SK-N-SH treated with all-trans-retinoic acid at 6 μM for 48 hours (cell line): ENCODE results near the gene CBY1.

Experiments
- ATAC-seq: fragments of 200-7000 bp; cut with Tn5 transposase; 3 replicates; pipeline ENCODE4 v1.9.1; 2020; ENCODE audit warnings: mild to moderate bottlenecking, moderate library complexity
- ARNTL ChIP-seq: fragments of 450-650 bp; formaldehyde crosslinking; IDR thresholded peaks from 2 replicates; pipeline ENCODE4 v1.5.0; 2020; ENCODE audit warnings: low read depth, mild to moderate bottlenecking, moderate library complexity, borderline replicate concordance
- SNAI2 ChIP-seq: fragments of 250-450 bp; sonication (Bioruptor Pico); IDR thresholded peaks from 2 replicates; pipeline ENCODE4 v1.5.0; 2020; ENCODE audit warnings: mild to moderate bottlenecking, moderate library complexity
- TCF4 ChIP-seq: fragments of 250-450 bp; sonication (Bioruptor Pico); IDR thresholded peaks from 2 replicates; pipeline ENCODE4 v1.8.0; 2021; ENCODE audit warnings: mild to moderate bottlenecking, moderate library complexity, borderline replicate concordance
- ZFP30 ChIP-seq: fragments of 450-650 bp; formaldehyde crosslinking; IDR thresholded peaks from 2 replicates; pipeline ENCODE4 v1.5.0; 2022; ENCODE audit warnings: mild to moderate bottlenecking, moderate library complexity
- ZNF70 ChIP-seq: fragments of 450-650 bp; formaldehyde crosslinking; IDR thresholded peaks from 2 replicates; pipeline ENCODE4 v1.5.0; 2020; ENCODE audit warnings: mild to moderate bottlenecking, moderate library complexity
- ZNF8 ChIP-seq: fragments of 450-650 bp; formaldehyde crosslinking; IDR thresholded peaks from 2 replicates; pipeline ENCODE4 v1.5.0; 2020; ENCODE audit warnings: mild to moderate bottlenecking, moderate library complexity

The CBY1 gene

GRCh38 chr22:38721551-38721950 lies 65.1 kb downstream of the CBY1 start:
- TF ChIP-seq SNAI2 (CRISPR knock-in tag), result no peak
- TF ChIP-seq ZNF70, result no peak
- TF ChIP-seq ARNTL, result no peak
- TF ChIP-seq ZNF8 (CRISPR knock-in tag), result no peak
- no peak for TF ChIP-seq TCF4 (CRISPR knock-in tag)
- TF ChIP-seq ZFP30 (CRISPR knock-in tag), result no peak
- no peak for ATAC-seq
